ENCODE measurements around the gene FTMT.
"Not testable (repeated sequence)": the region's sequence is repeated elsewhere in the genome, so short reads cannot be mapped to it uniquely, and the experiment has no call there.

FTMT gene

DNA sequence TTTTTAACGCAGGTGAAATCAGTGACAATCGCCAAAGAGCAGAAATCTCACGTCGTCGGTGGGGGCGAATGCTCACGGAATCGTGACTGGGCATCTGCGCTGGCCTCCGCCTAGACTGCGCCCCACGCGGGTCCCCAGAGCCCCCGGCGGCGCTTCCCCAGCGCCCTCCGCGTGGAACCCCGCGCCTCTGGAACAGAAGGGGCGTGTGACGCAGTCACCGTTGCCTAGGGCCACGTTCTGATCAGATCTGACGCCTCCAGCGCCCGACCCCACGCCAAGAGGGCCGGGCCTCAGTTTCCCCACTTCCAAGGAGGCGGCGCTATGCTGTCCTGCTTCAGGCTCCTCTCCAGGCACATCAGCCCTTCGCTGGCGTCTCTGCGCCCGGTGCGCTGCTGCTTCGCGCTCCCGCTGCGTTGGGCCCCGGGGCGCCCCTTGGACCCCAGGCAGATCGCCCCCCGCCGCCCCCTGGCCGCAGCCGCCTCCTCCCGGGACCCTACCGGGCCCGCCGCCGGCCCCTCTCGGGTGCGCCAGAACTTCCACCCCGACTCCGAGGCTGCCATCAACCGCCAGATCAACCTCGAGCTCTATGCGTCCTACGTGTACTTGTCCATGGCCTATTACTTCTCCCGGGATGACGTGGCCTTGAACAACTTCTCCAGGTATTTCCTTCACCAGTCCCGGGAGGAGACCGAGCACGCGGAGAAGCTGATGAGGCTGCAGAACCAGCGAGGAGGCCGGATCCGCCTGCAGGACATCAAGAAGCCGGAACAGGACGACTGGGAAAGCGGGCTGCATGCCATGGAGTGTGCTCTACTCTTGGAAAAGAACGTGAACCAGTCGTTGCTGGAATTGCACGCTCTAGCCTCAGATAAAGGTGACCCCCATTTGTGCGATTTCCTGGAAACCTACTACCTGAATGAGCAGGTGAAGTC lies at the start of gene FTMT:
TSS of gene FTMT (plus strand) at position 240 of the 932 bp plus-strand sequence. CDS start at position 322, 82 bp downstream.
- Histone ChIP-seq H3K27ac (ENCODE audit: low read depth, low read length) (no peak within 1 kb of the TSS), H3K9me3 (ENCODE audit: control insufficient read depth, insufficient read depth, low read length) (peaks cover 6% of the 10 kb centered on the region; the same call in 1 of the 2 replicates), H3K27me3 (ENCODE audit: control insufficient read depth, low read length) (no peaks in the 10 kb centered on the region), H3F3A (ENCODE audit: control insufficient read depth, insufficient read depth) (no peaks in the 10 kb centered on the region), H3K9me2 (replicated peaks; ENCODE audit: control insufficient read depth, low read length) (no peaks in the 10 kb centered on the region), H3K4me2 (ENCODE audit: low read length) (no peak within 1 kb of the TSS), H3K4me3 (ENCODE audit: low read length) (no peak within 1 kb of the TSS), H4K20me1 (ENCODE audit: control insufficient read depth, insufficient read depth, low read depth, low read length) (no peaks in the 10 kb centered on the region), H3K79me2 (ENCODE audit: control insufficient read depth, low read length) (no peaks in the 10 kb centered on the region), H3K36me3 (ENCODE audit: control insufficient read depth, low read length) (no peaks in the 10 kb centered on the region), H3K4me1 (ENCODE audit: control insufficient read depth, low read length) (no peaks in the 10 kb centered on the region)
- no peak for TF ChIP-seq EZH2phosphoT487 (IDR thresholded peaks at IDR 0.05; ENCODE audit: borderline replicate concordance, low read length)
- TF ChIP-seq, protein P1, sequence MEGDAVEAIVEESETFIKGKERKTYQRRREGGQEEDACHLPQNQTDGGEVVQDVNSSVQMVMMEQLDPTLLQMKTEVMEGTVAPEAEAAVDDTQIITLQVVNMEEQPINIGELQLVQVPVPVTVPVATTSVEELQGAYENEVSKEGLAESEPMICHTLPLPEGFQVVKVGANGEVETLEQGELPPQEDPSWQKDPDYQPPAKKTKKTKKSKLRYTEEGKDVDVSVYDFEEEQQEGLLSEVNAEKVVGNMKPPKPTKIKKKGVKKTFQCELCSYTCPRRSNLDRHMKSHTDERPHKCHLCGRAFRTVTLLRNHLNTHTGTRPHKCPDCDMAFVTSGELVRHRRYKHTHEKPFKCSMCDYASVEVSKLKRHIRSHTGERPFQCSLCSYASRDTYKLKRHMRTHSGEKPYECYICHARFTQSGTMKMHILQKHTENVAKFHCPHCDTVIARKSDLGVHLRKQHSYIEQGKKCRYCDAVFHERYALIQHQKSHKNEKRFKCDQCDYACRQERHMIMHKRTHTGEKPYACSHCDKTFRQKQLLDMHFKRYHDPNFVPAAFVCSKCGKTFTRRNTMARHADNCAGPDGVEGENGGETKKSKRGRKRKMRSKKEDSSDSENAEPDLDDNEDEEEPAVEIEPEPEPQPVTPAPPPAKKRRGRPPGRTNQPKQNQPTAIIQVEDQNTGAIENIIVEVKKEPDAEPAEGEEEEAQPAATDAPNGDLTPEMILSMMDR (IDR thresholded peaks at IDR 0.05; ENCODE audit: low read depth, low read length, poor library complexity, severe bottlenecking) = no peak

DNA sequence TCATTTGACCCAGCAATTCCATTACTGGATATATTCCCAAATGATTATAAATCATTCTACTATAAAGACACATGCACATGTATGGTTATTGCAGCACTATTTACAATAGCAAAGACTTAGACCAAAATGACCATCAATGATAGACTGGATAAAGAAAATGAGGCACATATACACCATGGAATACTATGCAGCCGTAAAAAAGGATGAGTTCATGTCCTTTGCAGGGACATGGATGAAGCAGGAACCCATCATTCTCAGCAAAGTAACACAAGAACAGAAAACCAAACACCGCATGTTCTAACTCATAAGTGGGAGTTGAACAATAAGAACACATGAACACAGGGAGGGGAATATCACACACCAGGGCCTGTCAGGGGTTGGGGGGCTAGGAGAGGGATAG lies 46.4 kb upstream of the FTMT start:
- not testable (repeated sequence) for H3K4me3 ChIP-seq (ENCODE audit: low read length); H3K27ac ChIP-seq (ENCODE audit: low read depth, low read length); H3K9me3 ChIP-seq (ENCODE audit: control insufficient read depth, insufficient read depth, low read length); H4K20me1 ChIP-seq (ENCODE audit: control insufficient read depth, insufficient read depth, low read depth, low read length); H3K4me2 ChIP-seq (ENCODE audit: low read length); H3F3A ChIP-seq (ENCODE audit: control insufficient read depth, insufficient read depth); H3K9me2 ChIP-seq (replicated peaks; ENCODE audit: control insufficient read depth, low read length); H3K36me3 ChIP-seq (ENCODE audit: control insufficient read depth, low read length); H3K79me2 ChIP-seq (ENCODE audit: control insufficient read depth, low read length); H3K27me3 ChIP-seq (ENCODE audit: control insufficient read depth, low read length); H3K4me1 ChIP-seq (ENCODE audit: control insufficient read depth, low read length)

DNA sequence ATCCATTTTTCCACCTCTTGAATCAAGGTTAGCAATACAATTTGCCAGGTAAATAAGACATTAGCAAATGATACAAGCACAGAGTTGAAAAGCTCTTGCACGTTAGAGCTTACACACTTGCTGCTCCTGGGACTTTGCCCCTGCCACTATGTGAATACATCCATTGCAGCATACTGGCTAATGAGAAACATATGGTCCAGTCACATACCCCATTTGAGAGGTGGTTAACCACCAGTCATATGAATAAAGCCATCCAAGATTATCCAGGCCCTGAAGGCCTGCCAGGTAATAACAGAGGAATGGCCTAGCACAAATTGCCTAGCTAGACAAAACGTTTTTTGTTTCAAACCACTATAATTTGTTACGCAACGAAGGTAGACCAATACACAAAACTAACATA lies 45.8 kb upstream of the FTMT start:
- TF ChIP-seq EZH2phosphoT487 (IDR thresholded peaks at IDR 0.05; ENCODE audit: borderline replicate concordance, low read length) = no peak
- TF ChIP-seq, protein P1 (IDR thresholded peaks at IDR 0.05; ENCODE audit: low read depth, low read length, poor library complexity, severe bottlenecking) = no peak
- H3K4me1 ChIP-seq (ENCODE audit: control insufficient read depth, low read length) = no peaks in the 10 kb centered on the region
- H3K4me2 ChIP-seq (ENCODE audit: low read length) = no peak overlapping the region
- H3K9me2 ChIP-seq (replicated peaks; ENCODE audit: control insufficient read depth, low read length) = no peaks in the 10 kb centered on the region
- no peak overlapping the region for H3K4me3 ChIP-seq (ENCODE audit: low read length)
- H3K36me3 ChIP-seq (ENCODE audit: control insufficient read depth, low read length) = no peaks in the 10 kb centered on the region
- H4K20me1 ChIP-seq (ENCODE audit: control insufficient read depth, insufficient read depth, low read depth, low read length) = no peaks in the 10 kb centered on the region
- H3K9me3 ChIP-seq (ENCODE audit: control insufficient read depth, insufficient read depth, low read length) = no peaks in the 10 kb centered on the region
- no peaks in the 10 kb centered on the region for H3F3A ChIP-seq (ENCODE audit: control insufficient read depth, insufficient read depth)
- H3K27me3 ChIP-seq (ENCODE audit: control insufficient read depth, low read length) = no peaks in the 10 kb centered on the region
- H3K27ac ChIP-seq (ENCODE audit: low read depth, low read length) = no peak overlapping the region
- H3K79me2 ChIP-seq (ENCODE audit: control insufficient read depth, low read length) = no peaks in the 10 kb centered on the region

DNA sequence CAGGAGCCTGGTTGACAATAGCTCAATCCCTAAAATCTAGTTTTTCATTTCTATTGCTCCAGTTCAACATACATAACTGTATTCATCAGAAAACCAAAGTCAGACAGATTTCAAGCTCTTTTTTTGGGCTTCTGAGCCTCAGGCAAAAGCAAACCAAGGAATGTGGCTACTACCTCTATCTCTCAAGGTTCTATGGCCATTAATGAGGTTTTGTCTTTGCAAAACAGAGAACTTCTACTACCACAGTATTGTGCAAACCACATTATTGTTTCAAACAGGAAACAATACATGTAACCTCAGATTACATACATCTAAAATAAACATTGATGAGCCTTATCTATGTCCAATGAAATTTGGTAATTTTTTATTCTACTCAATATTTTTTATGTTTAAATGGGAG lies 35.5 kb upstream of the FTMT start:
- Histone ChIP-seq H3K9me2 (replicated peaks; ENCODE audit: control insufficient read depth, low read length) (no peaks in the 10 kb centered on the region), H3K36me3 (ENCODE audit: control insufficient read depth, low read length) (no peaks in the 10 kb centered on the region), H3K79me2 (ENCODE audit: control insufficient read depth, low read length) (no peaks in the 10 kb centered on the region), H3K27me3 (ENCODE audit: control insufficient read depth, low read length) (no peaks in the 10 kb centered on the region), H3K4me3 (ENCODE audit: low read length) (no peak overlapping the region), H4K20me1 (ENCODE audit: control insufficient read depth, insufficient read depth, low read depth, low read length) (no peaks in the 10 kb centered on the region), H3K4me2 (ENCODE audit: low read length) (no peak overlapping the region), H3K27ac (ENCODE audit: low read depth, low read length) (no peak overlapping the region), H3K9me3 (ENCODE audit: control insufficient read depth, insufficient read depth, low read length) (no peaks in the 10 kb centered on the region), H3F3A (ENCODE audit: control insufficient read depth, insufficient read depth) (no peaks in the 10 kb centered on the region), H3K4me1 (ENCODE audit: control insufficient read depth, low read length) (no peaks in the 10 kb centered on the region)
- TF ChIP-seq, protein P1 (IDR thresholded peaks at IDR 0.05; ENCODE audit: low read depth, low read length, poor library complexity, severe bottlenecking) = no peak
- no peak for TF ChIP-seq EZH2phosphoT487 (IDR thresholded peaks at IDR 0.05; ENCODE audit: borderline replicate concordance, low read length)
